Hepatocyte (in vitro differentiated cells): ENCODE results near the gene XKR7. TPM values are rescaled to one million over a fixed set of nuclear protein-coding genes. Genes with fewer than 3 reads are reported as not detected.

Experiments
- DNase-seq: peaks from one replicate; pipeline ENCODE4 v3.0.0-alpha.2; 2016; ENCODE audit warnings: low spot score
- H2AFZ ChIP-seq: fragments of 200-600 bp; sonication (generic); 2 replicates; pipeline ENCODE4 v1.6.0; 2016; ENCODE audit warnings: antibody characterized with exemption, mild to moderate bottlenecking
- H3K27ac ChIP-seq: fragments of 200-600 bp; sonication (generic); 2 replicates; pipeline ENCODE4 v1.5.1; 2016; ENCODE audit warnings: mild to moderate bottlenecking
- H3K27me3 ChIP-seq: fragments of 200-600 bp; sonication (generic); 2 replicates; pipeline ENCODE4 v1.6.1; 2016
- H3K36me3 ChIP-seq: fragments of 200-600 bp; sonication (generic); replicated peaks from 2 replicates; pipeline ENCODE4 v1.5.1; 2016; ENCODE audit warnings: low read depth; ENCODE audit not compliant: insufficient read depth
- H3K4me1 ChIP-seq: fragments of 200-600 bp; sonication (generic); 2 replicates; pipeline ENCODE4 v1.5.1; 2016; ENCODE audit warnings: mild to moderate bottlenecking, moderate library complexity; ENCODE audit not compliant: insufficient read depth
- H3K4me2 ChIP-seq: fragments of 200-600 bp; sonication (generic); 2 replicates; pipeline ENCODE4 v1.6.0; 2016
- H3K4me3 ChIP-seq: fragments of 200-600 bp; sonication (generic); 2 replicates; pipeline ENCODE4 v1.5.1; 2016; ENCODE audit warnings: mild to moderate bottlenecking
- H3K79me2 ChIP-seq: fragments of 200-600 bp; sonication (generic); 2 replicates; pipeline ENCODE4 v1.6.0; 2017; ENCODE audit warnings: mild to moderate bottlenecking
- H3K9me2 ChIP-seq: fragments of 200-600 bp; sonication (generic); replicated peaks from 2 replicates; pipeline ENCODE4 v1.6.0; 2017; ENCODE audit warnings: mild to moderate bottlenecking; ENCODE audit not compliant: insufficient read depth
- H3K9me3 ChIP-seq: fragments of 200-600 bp; sonication (generic); 2 replicates; pipeline ENCODE4 v1.5.1; 2016; ENCODE audit warnings: low read depth, mild to moderate bottlenecking
- H4K20me1 ChIP-seq: fragments of 200-600 bp; sonication (generic); 2 replicates; pipeline ENCODE4 v1.6.0; 2016; ENCODE audit warnings: mild to moderate bottlenecking; ENCODE audit not compliant: insufficient read depth, poor library complexity, severe bottlenecking
- EZH2 ChIP-seq: fragments of 200-600 bp; sonication (generic); IDR thresholded peaks from 2 replicates; pipeline ENCODE4 v1.6.1; 2016; ENCODE audit warnings: antibody characterized with exemption, mild to moderate bottlenecking, borderline replicate concordance
- EZH2phosphoT487 ChIP-seq: fragments of 200-600 bp; sonication (generic); IDR thresholded peaks from one replicate; pipeline ENCODE4 v1.6.1; 2018; ENCODE audit warnings: antibody characterized with exemption, mild to moderate bottlenecking, low read depth, moderate library complexity; ENCODE audit not compliant: unreplicated experiment, severe bottlenecking
- WGBS: methylation state at CpG from one replicate; pipeline ENCODE4 v1.1.6; 2016; ENCODE audit warnings: low lambda C conversion rate; ENCODE audit errors: missing lambda C conversion rate; 5-methylcytosine and 5-hydroxymethylcytosine counted together
- polyA plus RNA-seq: library from polyadenylated mRNA; unstranded; fragments of >200 nt; fragmentation: Nextera tagmentation; extraction: Ambion mirVana; gene quantifications from 2 replicates; pipeline ENCODE4 v1.2.1, GENCODE V29; 2016
- total RNA-seq: library from RNA; depleted of rRNA; stranded (reverse); fragments of >200 nt; gene quantifications from 2 replicates; pipeline ENCODE4 v1.2.3, GENCODE V29; 2014
- TF ChIP-seq, protein P1 (sequence below): fragments of 200-600 bp; sonication (generic); IDR thresholded peaks from 2 replicates; pipeline ENCODE4 v1.5.1; 2016; ENCODE audit warnings: antibody characterized with exemption, mild to moderate bottlenecking; ENCODE audit not compliant: poor library complexity

The XKR7 gene
- total and polyA plus RNA-seq, 2 experiments from 2014 or later: 0.37 TPM; not detected in 1

DNA sequence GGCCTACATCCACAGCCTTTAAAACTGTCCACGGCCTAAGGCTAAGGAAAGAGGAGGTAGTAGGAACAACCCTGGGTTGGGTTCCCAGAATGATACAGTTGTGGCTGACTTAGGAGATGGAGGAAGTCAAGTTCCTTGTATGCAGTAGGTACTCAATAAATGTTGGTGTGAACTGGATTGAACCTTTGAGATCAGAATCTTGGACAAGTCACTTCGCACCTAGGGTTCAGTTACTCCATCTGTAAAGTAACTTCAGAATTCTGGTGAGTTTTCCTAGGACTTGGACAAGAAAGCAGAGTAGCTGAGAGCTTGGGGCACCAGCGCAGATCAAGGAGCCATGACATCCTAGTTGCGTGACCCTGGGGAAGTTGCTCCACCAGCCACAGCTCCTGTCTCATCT lies 9.1 kb downstream of the XKR7 start:
- TF ChIP-seq EZH2 (no peak), EZH2phosphoT487 (no peak)
- TF ChIP-seq, protein P1, sequence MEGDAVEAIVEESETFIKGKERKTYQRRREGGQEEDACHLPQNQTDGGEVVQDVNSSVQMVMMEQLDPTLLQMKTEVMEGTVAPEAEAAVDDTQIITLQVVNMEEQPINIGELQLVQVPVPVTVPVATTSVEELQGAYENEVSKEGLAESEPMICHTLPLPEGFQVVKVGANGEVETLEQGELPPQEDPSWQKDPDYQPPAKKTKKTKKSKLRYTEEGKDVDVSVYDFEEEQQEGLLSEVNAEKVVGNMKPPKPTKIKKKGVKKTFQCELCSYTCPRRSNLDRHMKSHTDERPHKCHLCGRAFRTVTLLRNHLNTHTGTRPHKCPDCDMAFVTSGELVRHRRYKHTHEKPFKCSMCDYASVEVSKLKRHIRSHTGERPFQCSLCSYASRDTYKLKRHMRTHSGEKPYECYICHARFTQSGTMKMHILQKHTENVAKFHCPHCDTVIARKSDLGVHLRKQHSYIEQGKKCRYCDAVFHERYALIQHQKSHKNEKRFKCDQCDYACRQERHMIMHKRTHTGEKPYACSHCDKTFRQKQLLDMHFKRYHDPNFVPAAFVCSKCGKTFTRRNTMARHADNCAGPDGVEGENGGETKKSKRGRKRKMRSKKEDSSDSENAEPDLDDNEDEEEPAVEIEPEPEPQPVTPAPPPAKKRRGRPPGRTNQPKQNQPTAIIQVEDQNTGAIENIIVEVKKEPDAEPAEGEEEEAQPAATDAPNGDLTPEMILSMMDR: no peak
- Histone ChIP-seq H3K4me2 (no peak overlapping the region), H3K4me3 (no peak overlapping the region), H3K9me3 (no peaks in the 10 kb centered on the region), H3K36me3 (no peaks in the 10 kb centered on the region), H3K27me3 (peaks cover 23% of the 10 kb centered on the region), H4K20me1 (no peaks in the 10 kb centered on the region), H3K79me2 (no peaks in the 10 kb centered on the region), H3K27ac (no peak overlapping the region), H2AFZ (no peak overlapping the region), H3K9me2 (no peaks in the 10 kb centered on the region), H3K4me1 (no peaks in the 10 kb centered on the region)
- 88% methylated on average over 4 of the region's 4 CpGs for WGBS
- no peak for DNase-seq

DNA sequence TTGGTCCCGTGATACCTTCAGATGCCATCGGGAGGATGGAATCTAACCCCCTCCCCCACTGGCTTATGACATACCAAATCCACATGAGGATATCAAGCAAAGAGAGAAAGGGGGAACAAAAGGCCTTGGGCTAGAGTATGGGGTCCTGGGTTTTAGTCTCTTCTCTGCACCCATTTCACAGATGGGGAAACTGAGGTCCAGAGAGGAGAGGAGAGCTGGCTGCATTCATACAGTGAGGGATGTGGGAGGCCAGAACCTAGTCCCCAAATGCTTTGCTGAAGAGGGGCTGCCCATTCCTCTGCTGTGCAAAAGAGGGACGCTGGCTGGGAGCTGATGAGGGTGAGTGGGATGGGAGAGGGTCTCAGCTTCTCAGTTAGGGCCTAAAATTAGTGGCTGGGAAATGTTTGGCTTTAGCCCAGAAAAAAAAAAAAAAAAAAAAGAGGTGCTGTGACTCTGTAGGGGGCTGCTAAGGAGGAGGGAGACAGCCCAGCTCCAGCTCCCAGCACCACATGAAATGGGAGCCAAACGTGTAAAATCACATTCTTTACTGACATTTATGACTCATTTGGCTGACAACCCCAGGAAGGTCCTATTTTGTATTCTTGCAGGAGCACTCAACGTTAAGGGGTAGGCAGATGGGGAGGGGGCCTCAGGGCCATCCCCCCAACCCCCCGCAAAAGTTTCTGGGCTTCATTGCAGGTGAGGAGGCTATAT lies 11.9 kb downstream of the XKR7 start:
- H3K27me3 ChIP-seq: peaks cover 12% of the 10 kb centered on the region
- DNase-seq: no peak
- H3K9me3 ChIP-seq: no peaks in the 10 kb centered on the region
- H4K20me1 ChIP-seq: no peaks in the 10 kb centered on the region
- H3K4me1 ChIP-seq: no peaks in the 10 kb centered on the region
- no peaks in the 10 kb centered on the region for H3K36me3 ChIP-seq
- no peak overlapping the region for H2AFZ ChIP-seq
- WGBS: 64% methylated on average over 6 of the region's 6 CpGs
- TF ChIP-seq EZH2phosphoT487: no peak
- H3K27ac ChIP-seq: no peak overlapping the region
- H3K9me2 ChIP-seq: no peaks in the 10 kb centered on the region
- H3K4me2 ChIP-seq: no peak overlapping the region
- no peak overlapping the region for H3K4me3 ChIP-seq
- no peaks in the 10 kb centered on the region for H3K79me2 ChIP-seq

DNA sequence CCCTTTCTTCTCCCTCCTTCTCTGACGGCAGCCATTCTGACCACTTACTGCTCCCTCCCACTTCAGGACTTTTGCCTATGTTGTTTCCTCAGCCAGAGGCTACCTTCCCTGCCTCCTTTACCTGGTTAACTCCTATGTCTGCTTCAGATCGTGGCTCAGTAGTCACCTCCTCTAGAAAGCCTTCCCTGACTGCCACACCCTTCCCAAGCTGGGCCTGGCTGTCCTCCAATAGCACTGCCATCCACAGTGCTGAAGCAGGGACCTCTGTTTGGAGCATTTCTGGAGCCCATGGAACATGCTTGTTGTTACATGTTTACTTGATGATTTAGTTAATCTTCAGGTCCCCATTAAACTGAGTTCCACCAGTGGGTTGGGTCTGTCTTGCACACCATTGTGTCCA lies 13.8 kb downstream of the XKR7 start:
- no peak overlapping the region for H2AFZ ChIP-seq
- WGBS: 72% methylated on average over 2 of the region's 2 CpGs
- H3K79me2 ChIP-seq: no peaks in the 10 kb centered on the region
- DNase-seq: no peak
- peaks cover 15% of the 10 kb centered on the region for H3K27me3 ChIP-seq
- H4K20me1 ChIP-seq: no peaks in the 10 kb centered on the region
- no peaks in the 10 kb centered on the region for H3K9me2 ChIP-seq
- TF ChIP-seq EZH2 (no peak), EZH2phosphoT487 (no peak)
- TF ChIP-seq, protein P1: no peak
- no peak overlapping the region for H3K4me2 ChIP-seq
- H3K27ac ChIP-seq: no peak overlapping the region
- H3K36me3 ChIP-seq: no peaks in the 10 kb centered on the region
- H3K9me3 ChIP-seq: no peaks in the 10 kb centered on the region
- H3K4me3 ChIP-seq: no peak overlapping the region
- H3K4me1 ChIP-seq: no peaks in the 10 kb centered on the region

DNA sequence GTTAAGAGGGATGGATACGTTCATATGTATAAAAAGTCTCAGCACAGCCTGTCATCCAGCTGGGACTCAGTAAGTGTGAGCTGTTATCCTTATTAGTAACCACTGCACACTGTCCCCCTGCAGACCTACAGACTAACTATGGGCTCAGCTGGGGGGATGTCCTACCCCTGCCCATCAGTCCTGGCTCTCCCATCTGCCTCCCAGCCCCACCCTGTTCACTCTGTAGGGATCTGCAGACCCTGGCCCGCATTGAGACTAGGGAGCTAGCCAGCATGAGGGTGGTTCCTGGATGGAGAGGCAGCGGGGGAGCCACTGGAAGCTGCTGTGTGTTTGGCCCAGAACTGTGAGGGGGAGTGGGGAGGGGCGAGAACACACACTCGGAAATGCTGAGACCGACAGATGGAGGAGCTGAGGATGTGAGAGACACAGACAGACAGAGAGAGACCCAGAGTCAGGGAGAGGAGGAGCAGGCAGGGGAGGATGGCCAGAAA lies 17.1 kb downstream of the XKR7 start:
- WGBS: 58% methylated on average over 6 of the region's 6 CpGs
- Histone ChIP-seq H3K4me1 (no peaks in the 10 kb centered on the region), H3K4me3 (no peak overlapping the region), H3K27me3 (peaks cover 14% of the 10 kb centered on the region), H3K9me2 (no peaks in the 10 kb centered on the region), H3K36me3 (no peaks in the 10 kb centered on the region), H3K9me3 (no peaks in the 10 kb centered on the region), H3K79me2 (no peaks in the 10 kb centered on the region), H4K20me1 (no peaks in the 10 kb centered on the region), H2AFZ (no peak overlapping the region), H3K27ac (no peak overlapping the region), H3K4me2 (no peak overlapping the region)
- TF ChIP-seq, protein P1: no peak
- TF ChIP-seq EZH2 (no peak), EZH2phosphoT487 (no peak)
- no peak for DNase-seq
